HG03066 (cell line): Measurements from ENCODE around the gene DTWD2.
"Not testable (repeated sequence)": the region's sequence is repeated elsewhere in the genome, so short reads cannot be mapped to it uniquely, and the experiment has no call there.

Source experiments
- ATAC-seq: cut with Tn5 transposase; IDR thresholded peaks from one replicate; pipeline ENCODE4 v1.9.1; 2021; ENCODE audit warnings: low read depth; ENCODE audit not compliant: unreplicated experiment

The DTWD2 gene

DNA sequence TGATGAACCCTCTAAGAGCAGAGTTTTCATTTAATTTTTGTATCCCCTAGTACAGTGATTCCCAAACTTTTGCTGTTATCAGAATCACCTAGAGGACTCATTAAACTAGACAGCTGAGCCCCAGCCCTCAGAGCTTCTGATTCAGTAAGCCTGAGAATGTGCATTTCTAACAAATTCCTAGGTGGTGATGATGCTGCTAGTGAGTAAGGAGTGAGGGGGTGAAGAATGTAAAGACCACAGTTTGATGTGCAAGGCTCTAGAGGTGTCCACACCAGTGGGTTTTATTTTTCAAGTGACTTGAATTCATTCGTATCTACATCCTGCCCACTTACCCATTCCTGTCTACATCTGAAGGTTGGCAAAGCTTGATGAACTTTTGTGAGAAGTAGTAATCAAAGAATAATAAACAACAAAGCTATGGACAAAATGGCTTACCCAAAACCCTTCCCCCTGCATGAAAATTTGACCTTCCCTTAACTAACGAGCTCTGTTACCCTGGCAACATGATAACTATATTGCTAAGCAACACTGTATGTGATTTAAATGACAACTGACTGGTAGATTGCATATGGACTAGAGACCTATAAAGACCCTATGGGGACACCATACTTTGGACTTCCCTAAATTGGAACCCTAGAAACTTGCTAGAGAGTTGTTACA is 35.2 kb downstream of the DTWD2 start:
- ATAC-seq = no peak

DNA sequence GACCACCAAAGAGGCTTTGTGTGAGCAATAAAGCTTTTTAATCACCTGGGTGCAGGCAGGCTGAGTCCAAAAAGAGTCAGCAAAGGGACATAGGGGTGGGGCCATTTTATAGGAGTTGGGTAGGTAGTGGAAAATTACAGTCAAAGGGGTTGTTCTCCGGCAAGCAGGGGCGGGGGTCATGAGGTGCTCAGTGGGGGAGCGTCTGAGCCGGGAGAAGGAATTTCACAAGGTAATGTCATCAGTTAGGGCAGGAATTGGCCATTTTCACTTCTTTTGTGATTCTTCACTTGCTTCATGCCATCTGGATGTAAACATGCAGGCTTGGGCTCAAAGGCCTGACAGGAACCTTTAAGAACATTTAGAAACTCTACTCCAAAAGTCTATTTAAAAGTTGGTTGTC is 36.0 kb downstream of the DTWD2 start:
- not testable (repeated sequence) for ATAC-seq

DNA sequence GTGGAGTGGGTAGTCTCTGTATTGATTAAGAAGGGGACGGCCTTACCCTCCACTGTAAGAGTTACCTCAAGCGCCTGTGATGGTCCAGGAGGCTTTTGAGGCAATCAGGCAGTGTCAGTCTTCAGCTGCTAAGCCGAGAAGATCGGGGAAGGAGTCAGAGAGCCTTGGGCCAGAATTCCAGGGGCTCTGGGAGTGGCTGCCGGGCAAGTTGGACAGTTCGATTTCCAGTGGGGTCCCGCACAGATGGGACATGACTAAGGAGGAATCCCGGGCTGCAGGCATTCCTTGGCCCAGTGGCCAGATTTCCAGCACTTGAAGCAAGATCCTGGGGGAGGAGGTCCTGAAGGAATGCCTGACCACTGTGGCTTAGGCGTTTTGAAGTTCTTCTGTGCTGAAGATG is 38.0 kb downstream of the DTWD2 start:
- not testable (repeated sequence) for ATAC-seq

GRCh38 chr5:118946138-118946800 is 42.1 kb downstream of the DTWD2 start:
- ATAC-seq = no peak

GRCh38 chr5:118937393-118938061 is 50.8 kb downstream of the DTWD2 start:
- ATAC-seq = no peak

DNA sequence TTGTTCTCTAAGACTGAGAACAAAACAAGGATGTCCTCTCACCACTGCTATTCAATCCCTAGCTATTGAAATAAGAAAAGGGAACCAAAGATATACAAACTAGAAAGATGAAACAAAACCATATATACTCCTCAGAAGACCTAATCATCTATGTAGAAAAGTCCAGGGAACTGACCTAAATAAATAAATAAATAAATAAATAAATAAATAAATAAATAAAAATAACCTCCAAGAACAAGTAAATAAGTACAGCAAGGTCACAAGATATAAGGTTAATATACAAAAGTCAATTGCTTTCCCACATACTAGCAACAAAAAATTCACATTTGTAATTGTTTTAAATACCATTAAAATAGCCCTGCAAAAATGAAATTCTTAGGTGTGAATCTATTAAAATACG is 54.6 kb downstream of the DTWD2 start:
- no peak for ATAC-seq

DNA sequence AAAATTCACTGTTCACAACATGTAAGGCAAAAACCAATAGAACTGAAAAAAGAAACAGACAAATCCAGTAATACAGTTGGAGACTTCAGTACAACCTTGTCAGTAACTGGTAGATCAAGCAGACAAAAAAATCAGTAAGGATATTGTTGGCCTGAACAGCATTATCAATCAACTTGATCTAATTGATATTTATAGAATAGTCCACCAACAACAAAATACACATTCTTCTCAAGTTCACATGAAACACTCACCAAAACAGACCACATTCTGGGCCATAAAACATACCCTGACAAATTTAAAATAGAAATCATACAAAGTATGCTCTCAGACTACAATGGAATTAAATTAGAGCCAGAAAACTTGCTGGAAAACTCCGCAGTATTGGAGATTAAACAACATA is 56.8 kb downstream of the DTWD2 start:
- ATAC-seq = no peak

DNA sequence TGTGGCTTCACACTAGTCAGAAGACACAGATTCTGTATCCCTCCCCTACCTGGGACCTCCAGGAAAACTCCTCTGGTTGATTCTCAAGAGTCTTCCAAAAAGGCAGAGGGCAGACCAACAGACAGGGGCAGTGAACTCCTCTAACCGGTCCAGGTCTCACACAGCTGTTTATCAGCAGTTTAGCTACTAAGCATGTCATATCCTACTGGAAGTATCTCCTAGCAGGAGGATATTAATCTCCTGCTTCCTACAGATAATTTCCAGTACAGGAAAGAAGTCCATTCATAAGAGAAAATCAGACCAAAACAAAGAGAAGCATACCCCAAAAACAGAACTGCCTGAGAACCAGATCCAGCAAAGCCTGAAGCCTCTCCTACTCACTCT is 64.3 kb downstream of the DTWD2 start:
- no peak for ATAC-seq

- ATAC-seq = no peak
These were observed 64.9 kb downstream of the DTWD2 start for GRCh38 chr5:118923295-118924005.

DNA sequence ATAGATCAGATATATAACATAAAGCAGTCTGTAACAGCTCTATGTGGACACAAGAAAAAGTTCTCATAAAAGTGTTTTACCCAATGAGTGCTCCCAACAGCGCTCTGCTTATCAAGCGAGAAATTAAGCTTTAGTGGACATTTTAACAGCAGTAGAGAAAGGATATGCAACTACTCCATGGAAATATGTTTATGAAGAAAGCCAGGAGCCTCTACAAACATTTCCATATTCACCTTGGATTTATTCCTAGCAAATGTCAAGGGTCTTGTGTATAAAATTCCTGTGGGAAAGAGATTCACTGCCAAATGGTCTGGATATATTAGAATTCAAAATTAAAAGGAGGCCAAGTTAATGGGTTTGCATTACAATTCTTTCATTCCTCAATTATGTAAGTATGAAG is 66.5 kb downstream of the DTWD2 start:
- no peak for ATAC-seq

DNA sequence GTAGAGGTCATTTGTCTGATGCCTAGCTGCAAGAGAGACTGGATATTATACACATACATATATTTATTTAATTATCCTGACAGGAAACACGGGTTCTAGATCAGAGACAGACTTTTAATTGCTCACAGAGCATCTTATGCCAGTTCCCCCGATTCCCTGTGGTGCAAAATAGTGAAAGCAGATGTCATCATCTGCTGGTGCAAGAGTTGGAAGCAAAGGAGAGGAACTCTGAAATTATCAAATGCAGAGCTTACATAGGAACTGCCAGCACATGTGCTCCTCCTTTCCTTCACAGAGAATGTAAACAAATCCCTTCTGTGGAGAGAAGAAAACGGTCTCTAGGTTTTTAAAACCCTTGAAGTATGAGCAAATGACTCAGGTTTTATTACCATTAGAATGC is 69.3 kb downstream of the DTWD2 start:
- no peak for ATAC-seq

GRCh38 chr5:118918232-118918631 is 70.1 kb downstream of the DTWD2 start:
- ATAC-seq = no peak

- not testable (repeated sequence) for ATAC-seq
These were observed 80.8 kb downstream of the DTWD2 start for GRCh38 chr5:118907536-118907935.

DNA sequence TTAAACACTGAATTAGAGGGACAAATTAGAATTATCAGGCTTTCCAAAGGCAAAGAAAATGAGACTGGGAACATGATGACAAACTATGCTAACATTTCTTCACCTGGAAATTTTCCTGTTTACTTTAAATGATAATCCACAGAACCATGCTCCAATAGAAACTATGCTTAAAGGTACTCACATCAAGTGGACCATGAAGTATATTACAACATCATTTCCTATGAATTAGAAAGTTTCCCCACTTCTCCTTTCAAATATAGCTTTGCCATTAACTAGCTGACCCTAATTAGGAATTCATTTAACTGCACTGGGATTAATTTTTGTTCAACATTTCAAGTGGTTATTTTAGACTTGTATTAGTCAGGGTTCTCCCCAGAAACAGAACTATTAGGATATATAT is 81.4 kb downstream of the DTWD2 start:
- no peak for ATAC-seq

GRCh38 chr5:118905196-118905595 is 83.2 kb downstream of the DTWD2 start:
- ATAC-seq = no peak

DNA sequence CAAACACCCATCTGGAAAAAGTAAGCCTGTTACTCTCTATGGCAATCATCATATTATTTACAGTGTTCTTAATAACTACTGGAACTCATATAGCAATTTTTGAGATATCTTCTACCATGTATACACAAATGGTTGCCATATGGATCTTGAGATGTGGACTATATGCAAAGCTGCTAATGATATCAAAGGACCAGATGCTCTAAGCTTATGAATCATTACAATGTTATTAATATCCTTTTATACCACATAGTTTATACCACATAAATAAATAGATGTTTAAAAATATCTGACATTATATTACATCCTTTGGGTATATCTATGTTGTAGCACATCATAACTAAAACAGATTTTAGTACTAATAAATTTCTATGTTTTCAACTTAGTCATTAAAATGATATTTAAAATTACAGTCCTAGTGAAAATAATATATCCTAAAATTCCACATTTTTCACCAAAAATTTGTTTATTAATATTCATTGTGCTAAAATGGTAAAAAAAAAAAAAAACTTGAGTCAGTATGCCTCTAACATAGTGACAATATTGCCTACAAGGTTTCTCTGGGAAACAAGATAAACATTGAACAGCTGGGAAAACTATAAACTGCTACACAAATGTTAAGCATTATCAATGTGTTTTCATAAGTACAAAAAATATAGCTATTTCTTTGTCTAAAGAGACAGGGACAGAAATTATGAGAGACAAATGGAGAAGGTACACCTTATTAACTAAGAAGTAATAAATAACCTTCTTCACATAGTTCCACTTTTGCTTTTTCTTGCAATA is 85.5 kb downstream of the DTWD2 start:
- ATAC-seq = no peak

- ATAC-seq = no peak
These were observed 93.6 kb downstream of the DTWD2 start for GRCh38 chr5:118894709-118895108.

DNA sequence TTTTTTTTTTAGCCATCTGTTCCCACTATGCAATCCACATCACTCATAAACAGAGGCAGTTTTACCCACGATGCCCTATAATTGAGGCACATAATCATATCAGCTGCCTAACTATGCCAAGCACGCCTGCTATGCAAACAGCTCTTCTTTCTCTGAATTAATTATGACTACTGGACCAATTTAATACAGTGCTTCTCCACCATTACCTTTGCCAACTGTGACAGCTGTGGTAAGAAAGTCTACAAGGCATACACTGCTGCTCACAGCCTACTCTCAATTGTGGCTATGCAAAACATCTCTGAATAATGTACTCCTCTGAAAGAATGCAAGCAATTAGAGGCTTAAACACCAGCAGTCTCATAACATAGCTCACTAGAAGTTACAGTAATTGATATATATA is 97.1 kb downstream of the DTWD2 start:
- no peak for ATAC-seq

DNA sequence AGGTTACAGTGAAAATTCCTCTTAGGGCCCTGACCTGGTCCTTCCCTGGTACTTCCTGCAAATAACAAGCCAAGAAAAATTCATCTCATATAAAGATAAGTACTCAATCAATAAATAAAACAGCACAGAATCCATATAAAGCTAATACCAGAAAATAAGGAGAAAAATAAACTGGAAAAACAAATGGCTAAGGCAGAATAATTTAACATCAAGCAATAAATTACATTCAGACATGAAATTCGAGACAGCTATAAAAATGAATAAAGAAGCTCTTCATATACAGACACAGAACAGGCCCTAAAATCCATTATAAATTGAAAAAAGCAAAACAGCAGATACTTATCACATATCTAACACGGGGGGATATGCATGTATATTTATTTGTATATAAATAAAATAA is 99.2 kb downstream of the DTWD2 start:
- ATAC-seq = no peak

- no peak for ATAC-seq
These were observed 99.8 kb downstream of the DTWD2 start for GRCh38 chr5:118888556-118888955.

- ATAC-seq = no peak
These were observed 105.0 kb downstream of the DTWD2 start for GRCh38 chr5:118883362-118883761.
